ENCODE measurements around the gene KIAA0825. TPM values are rescaled to one million over a fixed set of nuclear protein-coding genes. Genes with fewer than 3 reads are reported as not detected.

Gene KIAA0825
- total RNA-seq, 1 experiment from 2014 or later, result 1.9 TPM

GRCh38 chr5:94266170-94266569, 352.2 kb downstream of the KIAA0825 start:
- no TSS peak for BruUV-seq (replicated peaks)
- Histone ChIP-seq H3K79me2 (ENCODE audit: low read depth) (no peaks in the 10 kb centered on the region), H3K27me3 (ENCODE audit: insufficient read depth, low read depth) (no peaks in the 10 kb centered on the region), H3K4me1 (replicated peaks; ENCODE audit: insufficient read depth) (no peaks in the 10 kb centered on the region), H3K9me2 (ENCODE audit: insufficient read depth) (no peaks in the 10 kb centered on the region), H4K20me1 (ENCODE audit: insufficient read depth) (no peaks in the 10 kb centered on the region; the same call in 1 of the 2 replicates), H3K27ac (no peak overlapping the region), H3K4me3 (no peak overlapping the region), H3K9me3 (ENCODE audit: insufficient read depth, low read depth) (peaks cover 4% of the 10 kb centered on the region; the same call in 1 of the 2 replicates), H3K36me3 (ENCODE audit: low read depth) (no peaks in the 10 kb centered on the region), H3K4me2 (no peak overlapping the region), H2AFZ (no peak overlapping the region), H3F3A (ENCODE audit: insufficient read depth, low read depth) (no peaks in the 10 kb centered on the region)
- CTCF ChIA-PET, result no interaction called here
- POLR2A ChIA-PET (ENCODE audit: unreplicated experiment), result no interaction called here
- TF ChIP-seq EZH2 (IDR thresholded peaks at IDR 0.05; ENCODE audit: low read depth), result no peak
- no peak for TF ChIP-seq CTCF (conservative IDR thresholded peaks at IDR 0.05)
- DNase-seq, result no peak
- intact Hi-C loops (cut with micrococcal nuclease; ENCODE audit: unreplicated experiment), result no loop called here

- Histone ChIP-seq H2AFZ (no peak overlapping the region), H3K4me3 (no peak overlapping the region), H3K36me3 (ENCODE audit: low read depth) (no peaks in the 10 kb centered on the region), H3F3A (ENCODE audit: insufficient read depth, low read depth) (no peaks in the 10 kb centered on the region), H3K9me2 (ENCODE audit: insufficient read depth) (no peaks in the 10 kb centered on the region), H3K27me3 (ENCODE audit: insufficient read depth, low read depth) (no peaks in the 10 kb centered on the region), H4K20me1 (ENCODE audit: insufficient read depth) (no peaks in the 10 kb centered on the region; the same call in 1 of the 2 replicates), H3K4me1 (replicated peaks; ENCODE audit: insufficient read depth) (no peaks in the 10 kb centered on the region), H3K9me3 (ENCODE audit: insufficient read depth, low read depth) (peaks cover 4% of the 10 kb centered on the region; the same call in 1 of the 2 replicates), H3K4me2 (no peak overlapping the region), H3K27ac (no peak overlapping the region), H3K79me2 (ENCODE audit: low read depth) (no peaks in the 10 kb centered on the region)
- TF ChIP-seq EZH2 (IDR thresholded peaks at IDR 0.05; ENCODE audit: low read depth) (no peak), CTCF (conservative IDR thresholded peaks at IDR 0.05) (no peak)
- BruUV-seq (replicated peaks), result no TSS peak
- DNase-seq, result no peak
- intact Hi-C loops (cut with micrococcal nuclease; ENCODE audit: unreplicated experiment), result no loop called here
- POLR2A ChIA-PET (ENCODE audit: unreplicated experiment), result no interaction called here
- CTCF ChIA-PET, result no interaction called here
Observed at GRCh38 chr5:94263068-94263467, 355.3 kb downstream of the KIAA0825 start.

- POLR2A ChIA-PET (ENCODE audit: unreplicated experiment), result no interaction called here
Observed at GRCh38 chr5:94260096-94260495, 358.3 kb downstream of the KIAA0825 start.

More at GRCh38 chr5:94260096-94260495, 358.3 kb downstream of the KIAA0825 start:
- Histone ChIP-seq H3K27ac (no peak overlapping the region), H3K9me2 (ENCODE audit: insufficient read depth) (no peaks in the 10 kb centered on the region), H3F3A (ENCODE audit: insufficient read depth, low read depth) (no peaks in the 10 kb centered on the region), H3K4me2 (no peak overlapping the region), H4K20me1 (ENCODE audit: insufficient read depth) (no peaks in the 10 kb centered on the region; the same call in 1 of the 2 replicates), H3K36me3 (ENCODE audit: low read depth) (no peaks in the 10 kb centered on the region), H3K4me1 (replicated peaks; ENCODE audit: insufficient read depth) (no peaks in the 10 kb centered on the region), H3K9me3 (ENCODE audit: insufficient read depth, low read depth) (no peaks in the 10 kb centered on the region), H3K4me3 (no peak overlapping the region), H3K79me2 (ENCODE audit: low read depth) (no peaks in the 10 kb centered on the region), H3K27me3 (ENCODE audit: insufficient read depth, low read depth) (no peaks in the 10 kb centered on the region), H2AFZ (no peak overlapping the region)
- DNase-seq, result no peak
- intact Hi-C loops (cut with micrococcal nuclease; ENCODE audit: unreplicated experiment), result no loop called here
- CTCF ChIA-PET, result no interaction called here
- no peak for TF ChIP-seq EZH2 (IDR thresholded peaks at IDR 0.05; ENCODE audit: low read depth)
- no peak for TF ChIP-seq CTCF (conservative IDR thresholded peaks at IDR 0.05)
- BruUV-seq (replicated peaks), result no TSS peak
